ENCODE measurements around the gene AGPAT4. TPM values are rescaled to one million over a fixed set of nuclear protein-coding genes. Genes with fewer than 3 reads are reported as not detected.
"Not testable (repeated sequence)": the region's sequence is repeated elsewhere in the genome, so short reads cannot be mapped to it uniquely, and the experiment has no call there.

Gene AGPAT4
- total RNA-seq, result 1 to 10 TPM; 7.3 to 8.9 TPM

- ATAC-seq, result peak; percentile 98 to 99
- DNase-seq (ENCODE audit: low spot score in 2 of 2), result peak; percentile 51 to 69
- Mint-ChIP-seq H3K27ac (peak within 1 kb of the TSS; percentile 87 to 97), H3K36me3 (peaks cover 0 to 5% of the 10 kb centered on the region in 2 donors), H3K9me3 (no peaks in the 10 kb centered on the region)
These were observed at the start of gene AGPAT4 for GRCh38 chr6:161273752-161274487. Gene AGPAT4 (minus strand): TSS chr6:161274061. CDS start chr6:161232213, 41,848 bp downstream.

DNA sequence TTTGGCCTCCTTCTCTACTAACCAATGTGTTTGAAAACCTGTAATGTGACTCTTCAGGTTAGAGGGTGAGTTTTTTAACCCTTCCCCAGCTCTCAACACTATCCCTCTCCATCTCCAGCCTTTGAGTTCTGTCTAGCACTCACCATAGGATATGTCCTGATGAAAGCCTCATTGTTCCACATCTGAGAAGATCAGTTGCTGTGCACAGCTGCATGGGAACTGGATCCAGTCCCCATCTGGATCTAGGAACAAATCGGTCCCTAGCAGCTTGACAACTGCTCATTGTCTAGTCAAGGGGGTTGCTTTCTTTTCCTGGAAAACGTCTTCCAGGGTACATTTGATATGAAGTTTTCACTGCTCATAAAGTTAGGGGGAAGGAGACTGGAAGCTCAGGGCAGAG lies 45.4 kb upstream of the AGPAT4 start:
- Mint-ChIP-seq H3K27ac (no peak overlapping the region), H3K9me3 (peaks cover 7 to 11% of the 10 kb centered on the region in 2 donors), H3K36me3 (peaks cover 0 to 8% of the 10 kb centered on the region in 2 donors)
- ATAC-seq (no peak), DNase-seq (ENCODE audit: low spot score in 2 of 2) (no peak)

DNA sequence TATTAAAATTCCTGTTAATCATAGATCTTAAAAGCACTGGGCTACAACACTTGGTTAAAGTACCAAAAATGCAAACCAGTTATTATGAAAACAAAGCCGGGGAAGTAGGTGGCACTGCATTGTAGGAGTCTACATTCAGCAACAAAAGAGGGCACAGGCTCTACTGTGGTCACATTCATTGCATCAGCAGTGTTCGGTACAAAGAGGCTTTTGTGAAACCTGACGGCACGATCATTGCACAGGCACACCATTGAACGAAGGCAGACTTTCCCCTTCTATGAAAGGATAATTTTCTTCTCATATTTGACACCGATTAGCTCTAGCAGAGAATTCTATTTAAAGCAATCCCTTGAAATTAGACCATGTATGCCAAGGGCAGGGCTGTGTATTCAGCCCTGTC lies 44.6 kb upstream of the AGPAT4 start:
- H3K9me3 Mint-ChIP-seq, result peaks cover 7 to 11% of the 10 kb centered on the region in 2 donors
- DNase-seq (ENCODE audit: low spot score in 2 of 2), result no peak
- peaks cover 0 to 8% of the 10 kb centered on the region in 2 donors for H3K36me3 Mint-ChIP-seq
- no peak for ATAC-seq
- no peak overlapping the region for H3K27ac Mint-ChIP-seq

DNA sequence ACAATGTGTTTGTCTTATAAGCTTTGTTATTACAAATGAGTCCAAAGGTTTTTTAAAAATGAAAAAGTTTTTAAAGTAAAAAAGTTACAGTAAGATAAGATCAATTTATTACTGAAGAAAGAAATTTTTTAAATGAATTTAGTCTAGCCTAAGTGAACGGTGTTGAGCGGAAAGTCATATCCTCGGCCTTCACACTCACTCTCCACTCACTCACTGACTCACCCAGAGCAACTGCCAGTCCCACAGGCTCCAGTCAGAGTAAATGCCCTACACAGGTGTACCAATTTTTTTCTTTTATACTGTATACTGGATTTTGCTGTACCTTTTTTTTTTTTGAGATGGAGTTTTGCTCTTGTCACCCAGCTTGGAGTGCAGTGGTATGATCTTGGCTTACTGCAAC lies 42.7 kb upstream of the AGPAT4 start:
- Mint-ChIP-seq H3K27ac (no peak overlapping the region), H3K9me3 (peaks cover 7% of the 10 kb centered on the region in 2 donors), H3K36me3 (peaks cover 0 to 8% of the 10 kb centered on the region in 2 donors)
- DNase-seq (ENCODE audit: low spot score in 2 of 2) (no peak), ATAC-seq (no peak)

DNA sequence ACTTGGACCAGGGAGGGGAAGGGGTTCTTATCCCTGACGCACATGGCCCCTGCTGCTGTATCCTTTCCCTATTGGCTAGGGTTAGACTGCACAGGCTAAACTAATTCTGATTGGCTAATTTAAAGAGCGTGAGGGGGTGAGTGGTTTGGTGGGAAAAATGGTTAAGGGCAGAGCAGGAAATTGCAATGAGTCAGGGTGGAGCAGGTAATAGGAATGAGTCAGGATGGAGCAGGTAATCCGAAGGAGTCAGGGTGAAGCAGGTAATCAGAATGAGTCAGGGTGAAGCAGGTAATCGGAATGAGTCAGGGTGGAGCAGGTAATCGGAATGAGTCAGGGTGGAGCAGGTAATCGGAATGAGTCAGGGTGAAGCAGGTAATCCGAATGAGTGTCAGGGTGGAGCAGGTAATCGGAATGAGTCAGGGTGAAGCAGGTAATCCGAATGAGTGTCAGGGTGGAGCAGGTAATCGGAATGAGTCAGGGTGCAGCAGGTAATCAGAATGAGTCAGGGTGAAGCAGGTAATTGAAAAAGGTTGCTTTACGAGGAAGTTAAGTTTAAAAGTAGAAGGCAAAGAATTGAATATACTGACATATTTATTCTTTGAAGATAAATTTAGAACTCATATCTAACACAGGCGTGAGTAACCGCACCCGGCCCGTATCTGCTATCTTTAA lies 41.5 kb upstream of the AGPAT4 start:
- not testable (repeated sequence) for DNase-seq (ENCODE audit: low spot score in 2 of 2); ATAC-seq; H3K36me3 Mint-ChIP-seq; H3K9me3 Mint-ChIP-seq
- peak overlapping the region in 1 of 2 donors; percentile 72 for H3K27ac Mint-ChIP-seq

DNA sequence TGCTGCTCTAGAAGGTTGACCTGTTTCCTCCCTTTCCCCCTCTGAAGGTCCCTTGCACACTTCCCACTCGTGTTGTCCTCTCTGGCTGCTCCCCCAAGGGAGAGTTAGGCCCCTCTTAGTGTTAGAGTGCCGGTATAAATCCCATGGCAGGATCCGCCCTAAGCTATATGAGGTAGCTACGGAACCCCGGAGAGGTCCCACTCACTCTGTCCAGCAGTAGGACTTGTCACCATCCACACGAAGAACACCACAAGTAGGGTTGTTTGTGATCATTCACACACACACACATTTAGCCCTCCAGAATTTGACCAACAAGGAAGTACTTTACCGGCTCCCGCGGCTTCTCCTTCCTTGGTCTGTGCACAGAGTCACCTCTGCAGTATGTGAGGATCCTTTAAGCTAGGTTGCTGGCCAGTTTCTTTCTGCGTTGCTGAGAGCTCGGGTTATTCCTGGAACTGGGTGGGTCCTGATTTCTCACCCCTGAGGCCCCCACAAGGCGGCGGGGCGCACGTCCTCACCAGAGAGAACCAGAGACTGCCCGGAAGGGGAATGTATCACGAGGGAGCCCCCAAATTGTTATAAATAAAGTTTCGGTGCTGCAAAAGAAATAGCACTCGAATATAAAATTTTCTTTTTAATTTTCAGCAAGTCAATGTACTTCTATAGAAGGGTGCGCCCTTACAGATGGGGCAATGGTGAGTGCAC lies 40.8 kb upstream of the AGPAT4 start:
- H3K9me3 Mint-ChIP-seq; H3K36me3 Mint-ChIP-seq; DNase-seq (ENCODE audit: low spot score in 2 of 2); ATAC-seq: not testable (repeated sequence)
- peak overlapping the region in 1 of 2 donors; percentile 72 for H3K27ac Mint-ChIP-seq

- peaks cover 7% of the 10 kb centered on the region in 2 donors for H3K9me3 Mint-ChIP-seq
- no peak overlapping the region for H3K27ac Mint-ChIP-seq
- ATAC-seq (no peak), DNase-seq (ENCODE audit: low spot score in 2 of 2) (no peak)
- peaks cover 0 to 8% of the 10 kb centered on the region in 2 donors for H3K36me3 Mint-ChIP-seq
These were observed 40.2 kb upstream of the AGPAT4 start for GRCh38 chr6:161313940-161314509.

GRCh38 chr6:161313475-161313874 lies 39.6 kb upstream of the AGPAT4 start:
- H3K9me3 Mint-ChIP-seq; H3K36me3 Mint-ChIP-seq; H3K27ac Mint-ChIP-seq; ATAC-seq; DNase-seq (ENCODE audit: low spot score in 2 of 2): not testable (repeated sequence)

GRCh38 chr6:161309774-161310173 lies 35.9 kb upstream of the AGPAT4 start:
- peak in 1 of 2 donors; percentile 51 for ATAC-seq
- H3K36me3 Mint-ChIP-seq; H3K9me3 Mint-ChIP-seq; DNase-seq (ENCODE audit: low spot score in 2 of 2); H3K27ac Mint-ChIP-seq: not testable (repeated sequence)

DNA sequence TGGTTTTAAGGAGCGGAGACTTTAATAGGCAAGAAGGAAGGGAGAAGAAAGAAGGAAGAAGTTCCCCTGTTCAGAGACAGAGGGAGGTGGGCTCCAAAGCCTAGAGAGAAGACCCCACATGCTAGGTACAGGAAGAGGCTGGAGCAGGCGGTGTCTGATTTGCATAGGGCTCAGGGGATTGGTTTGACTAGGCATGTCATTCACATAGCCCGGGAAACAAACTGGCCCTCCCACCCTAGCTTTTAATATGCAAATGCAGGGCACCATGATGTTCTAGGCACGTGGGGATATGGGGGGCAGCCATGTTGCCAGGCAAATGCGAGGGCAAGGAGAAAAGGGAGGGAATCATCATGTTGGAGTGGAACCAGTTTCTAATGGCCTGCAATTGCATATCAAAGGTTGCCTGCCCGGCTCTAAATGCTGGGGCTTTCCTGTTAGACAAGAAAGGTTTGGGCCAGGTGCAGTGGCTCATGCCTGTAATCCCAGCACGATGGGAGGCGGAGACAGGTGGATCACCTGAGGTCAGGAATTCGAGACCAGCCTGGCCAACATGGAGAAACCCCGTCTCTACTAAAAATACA lies 34.3 kb upstream of the AGPAT4 start:
- ATAC-seq (no peak), DNase-seq (ENCODE audit: low spot score in 2 of 2) (no peak)
- Mint-ChIP-seq H3K36me3 (no peaks in the 10 kb centered on the region), H3K9me3 (no peaks in the 10 kb centered on the region), H3K27ac (peak overlapping the region in 1 of 2 donors; percentile 51)

GRCh38 chr6:161305860-161306259 lies 32.0 kb upstream of the AGPAT4 start:
- ATAC-seq, result no peak

GRCh38 chr6:161303628-161304340 lies 29.9 kb upstream of the AGPAT4 start:
- no peaks in the 10 kb centered on the region for H3K36me3 Mint-ChIP-seq

More at GRCh38 chr6:161305860-161306259, 32.0 kb upstream of the AGPAT4 start:
- H3K36me3 Mint-ChIP-seq, result no peaks in the 10 kb centered on the region
- DNase-seq (ENCODE audit: low spot score in 2 of 2), result no peak
- H3K27ac Mint-ChIP-seq, result no peak overlapping the region
- no peaks in the 10 kb centered on the region for H3K9me3 Mint-ChIP-seq

DNA sequence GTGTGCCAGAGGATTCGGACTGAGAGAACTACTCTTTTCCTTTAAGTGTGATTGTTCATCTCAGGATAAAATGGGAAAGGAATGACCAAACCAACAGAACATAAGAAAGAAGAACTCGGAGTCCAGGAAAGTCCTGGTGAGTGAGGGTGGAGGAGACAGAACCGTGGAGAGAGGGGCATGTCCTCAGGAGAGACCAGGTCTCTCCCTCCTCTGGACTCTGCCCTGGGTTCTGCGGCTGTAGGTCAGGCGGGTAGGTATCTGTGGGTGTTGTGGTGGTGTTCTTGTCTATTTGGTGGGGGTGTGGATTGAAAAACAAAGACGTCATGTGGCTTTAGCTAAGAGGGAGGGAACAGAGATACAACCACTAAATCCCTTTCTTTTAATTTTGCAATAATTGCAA lies 29.1 kb upstream of the AGPAT4 start:
- H3K9me3 Mint-ChIP-seq, result no peaks in the 10 kb centered on the region

More at GRCh38 chr6:161303628-161304340, 29.9 kb upstream of the AGPAT4 start:
- H3K9me3 Mint-ChIP-seq, result no peaks in the 10 kb centered on the region
- DNase-seq (ENCODE audit: low spot score in 2 of 2) (no peak), ATAC-seq (peak in 1 of 2 donors; percentile 58)
- H3K27ac Mint-ChIP-seq, result no peak overlapping the region

GRCh38 chr6:161301338-161301737 lies 27.5 kb upstream of the AGPAT4 start:
- DNase-seq (ENCODE audit: low spot score in 2 of 2), result no peak
- H3K36me3 Mint-ChIP-seq, result no peaks in the 10 kb centered on the region
- no peaks in the 10 kb centered on the region for H3K9me3 Mint-ChIP-seq
- ATAC-seq, result no peak
- no peak overlapping the region for H3K27ac Mint-ChIP-seq

More for the DNA sequence above, 29.1 kb upstream of the AGPAT4 start:
- Mint-ChIP-seq H3K27ac (peak overlapping the region in 1 of 2 donors; percentile 11), H3K36me3 (no peaks in the 10 kb centered on the region)
- no peak for ATAC-seq
- no peak for DNase-seq (ENCODE audit: low spot score in 2 of 2)

- no peak overlapping the region for H3K27ac Mint-ChIP-seq
- no peaks in the 10 kb centered on the region for H3K36me3 Mint-ChIP-seq
- DNase-seq (ENCODE audit: low spot score in 2 of 2) (no peak), ATAC-seq (no peak)
- no peaks in the 10 kb centered on the region for H3K9me3 Mint-ChIP-seq
These were observed 27.0 kb upstream of the AGPAT4 start for GRCh38 chr6:161300823-161301222.

- Mint-ChIP-seq H3K27ac (no peak overlapping the region), H3K36me3 (no peaks in the 10 kb centered on the region), H3K9me3 (no peaks in the 10 kb centered on the region)
- ATAC-seq, result no peak
- DNase-seq (ENCODE audit: low spot score in 2 of 2), result no peak
These were observed 25.9 kb upstream of the AGPAT4 start for GRCh38 chr6:161299726-161300125.

All from activated naive CD4-positive, alpha-beta T cell treated with anti-CD3 and anti-CD28 coated beads, Interleukin-2, amount 50 U/mL, for 72 hours (primary cell).